ENCODE results near the gene AIDA. TPM values are rescaled to one million over a fixed set of nuclear protein-coding genes. Genes with fewer than 3 reads are reported as not detected.

Gene AIDA
- polyA plus RNA-seq, 1 of the 3 experiments (the other 2 are of a cell fraction) = 20.8 TPM

DNA sequence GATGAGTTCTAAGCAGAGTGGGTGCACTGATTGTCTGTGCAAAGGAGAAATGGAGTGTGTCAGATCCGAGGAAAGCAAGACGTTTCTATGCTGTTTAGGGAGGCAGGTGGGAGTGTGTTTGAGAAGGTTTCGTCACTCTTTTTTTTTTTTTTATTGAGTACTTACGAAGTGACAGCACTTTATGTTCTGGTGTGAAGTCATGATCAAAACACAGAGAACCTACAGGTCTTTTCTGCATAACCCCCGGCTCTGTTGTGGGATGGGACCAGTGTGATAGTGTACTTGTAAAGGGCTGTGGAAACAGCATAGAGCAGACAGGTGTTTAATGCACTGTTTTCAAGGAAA lies 67.7 kb downstream of the AIDA start:
- DNase-seq = no peak
- CTCF ChIA-PET = interaction anchor here (1.7 to 7.1 kb wide), 2 partner anchors 10 to 179 kb away, joined by 12 to 50 read pairs; no protein-coding TSS in a partner anchor

DNA sequence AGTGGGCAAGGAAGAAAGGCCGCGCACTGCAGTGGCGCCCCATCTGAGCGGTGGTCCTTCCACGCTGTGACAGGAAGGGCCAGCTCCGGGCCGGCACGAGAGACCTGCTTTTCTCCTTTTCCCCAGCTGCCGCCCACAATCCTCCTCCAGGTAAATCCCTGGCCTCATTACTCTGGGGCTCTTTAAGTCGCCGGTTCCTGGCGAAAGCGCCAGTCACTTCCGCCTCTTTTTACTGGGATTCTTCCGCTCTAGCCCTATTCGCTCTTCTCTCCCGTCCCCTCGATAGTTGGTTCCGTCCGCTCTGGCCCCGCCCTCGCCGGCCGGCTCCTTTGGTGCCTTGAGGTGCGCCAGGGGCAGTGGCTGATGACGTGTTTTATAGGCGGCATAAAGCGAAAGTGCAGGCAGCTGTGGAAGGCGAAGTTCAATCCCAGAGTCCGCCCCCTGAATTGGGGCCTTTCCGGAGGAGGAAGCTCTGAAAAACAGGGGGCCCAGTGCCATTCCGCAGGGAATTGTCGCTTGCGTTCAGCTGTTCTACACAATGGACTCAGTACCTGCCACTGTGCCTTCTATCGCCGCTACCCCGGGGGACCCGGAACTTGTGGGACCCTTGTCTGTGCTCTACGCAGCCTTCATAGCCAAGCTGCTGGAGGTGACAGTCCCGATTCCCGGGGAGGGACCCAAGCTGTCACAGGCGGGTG lies 68.2 kb downstream of the AIDA start:
- POLR2A ChIA-PET = interaction anchor here (0.6 to 2.5 kb wide), 7 partner anchors 9 to 179 kb away, joined by 3 to 12 read pairs (median 3); partner anchors contain the start of genes AIDA and BROX
- peak overlapping the region; percentile 95 for H2AFZ ChIP-seq (ENCODE audit: low read depth)
- H3K79me2 ChIP-seq (ENCODE audit: insufficient read depth) = peaks cover 26% of the 10 kb centered on the region
- WGBS (ENCODE audit: low lambda C conversion rate) = 3% methylated on average over 39 of the region's 42 CpGs
- H3K4me2 ChIP-seq = peak overlapping the region; percentile 93
- CTCF ChIA-PET = interaction anchor here (0.8 to 7.1 kb wide), 3 partner anchors 10 to 179 kb away, joined by 3 to 50 read pairs (median 12); no protein-coding TSS in a partner anchor
- H3K4me1 ChIP-seq (ENCODE audit: control insufficient read depth in 1 of 2, insufficient read depth in 2 of 2, low read depth in 1 of 2, low read length in 1 of 2) = peaks cover 0 to 9% of the 10 kb centered on the region in 2 experiments; a peak in 3 of 4 replicates
- peak overlapping the region; percentile 89 to 93 for H3K27ac ChIP-seq (ENCODE audit: low read depth in 2 of 2, low read length in 1 of 2)
- H4K20me1 ChIP-seq (ENCODE audit: insufficient read depth) = no peaks in the 10 kb centered on the region
- no peaks in the 10 kb centered on the region for H3K9me2 ChIP-seq
- peaks cover 22% of the 10 kb centered on the region for H3F3A ChIP-seq (replicated peaks; ENCODE audit: insufficient read depth)
- 0 out of 2 replicates have a peak, but pooled peaks cover 4% of the 10 kb centered on the region for H3K9me3 ChIP-seq
- H3K36me3 ChIP-seq (replicated peaks in 1 of 2; ENCODE audit: control insufficient read depth in 1 of 2, insufficient read depth in 2 of 2, low read length in 1 of 2) = peaks cover 15 to 56% of the 10 kb centered on the region in 2 experiments
- H3K9ac ChIP-seq = peak overlapping the region; percentile 86
- peak overlapping the region; percentile 99 for H3K4me3 ChIP-seq (ENCODE audit: low read depth in 2 of 2, low read length in 1 of 2)
- no peaks in the 10 kb centered on the region for H3K27me3 ChIP-seq (ENCODE audit: insufficient read depth)
- DNase-seq = peak; percentile 89
- TF ChIP-seq YY1 (IDR thresholded peaks at IDR 0.05; ENCODE audit: low read depth) (peak; percentile 50; the same call in 1 of the 2 replicates), EP300 (IDR thresholded peaks at IDR 0.05; ENCODE audit: borderline replicate concordance in 1 of 2, low read depth in 1 of 2, low read length in 1 of 2) (peak; percentile 33 to 48; a peak in 2 of 4 replicates), RCOR1 (IDR thresholded peaks at IDR 0.05; ENCODE audit: low read length) (0 out of 2 replicates have a peak, but pooled peaks have one; percentile 31), ELF1 (IDR thresholded peaks at IDR 0.05) (peak; percentile 92), SMC3 (IDR thresholded peaks at IDR 0.05; ENCODE audit: low read depth, low read length) (0 out of 2 replicates have a peak, but pooled peaks have one; percentile 4), RXRA (IDR thresholded peaks at IDR 0.05; ENCODE audit: borderline replicate concordance, low read depth) (no peak), NFIC (IDR thresholded peaks at IDR 0.05; ENCODE audit: borderline replicate concordance) (peak; percentile 22; the same call in 1 of the 2 replicates)
- TF ChIP-seq, protein P1, sequence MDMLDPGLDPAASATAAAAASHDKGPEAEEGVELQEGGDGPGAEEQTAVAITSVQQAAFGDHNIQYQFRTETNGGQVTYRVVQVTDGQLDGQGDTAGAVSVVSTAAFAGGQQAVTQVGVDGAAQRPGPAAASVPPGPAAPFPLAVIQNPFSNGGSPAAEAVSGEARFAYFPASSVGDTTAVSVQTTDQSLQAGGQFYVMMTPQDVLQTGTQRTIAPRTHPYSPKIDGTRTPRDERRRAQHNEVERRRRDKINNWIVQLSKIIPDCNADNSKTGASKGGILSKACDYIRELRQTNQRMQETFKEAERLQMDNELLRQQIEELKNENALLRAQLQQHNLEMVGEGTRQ (IDR thresholded peaks at IDR 0.05; ENCODE audit: borderline replicate concordance, low read depth, low read length) = no peak
- TF ChIP-seq, protein P2, sequence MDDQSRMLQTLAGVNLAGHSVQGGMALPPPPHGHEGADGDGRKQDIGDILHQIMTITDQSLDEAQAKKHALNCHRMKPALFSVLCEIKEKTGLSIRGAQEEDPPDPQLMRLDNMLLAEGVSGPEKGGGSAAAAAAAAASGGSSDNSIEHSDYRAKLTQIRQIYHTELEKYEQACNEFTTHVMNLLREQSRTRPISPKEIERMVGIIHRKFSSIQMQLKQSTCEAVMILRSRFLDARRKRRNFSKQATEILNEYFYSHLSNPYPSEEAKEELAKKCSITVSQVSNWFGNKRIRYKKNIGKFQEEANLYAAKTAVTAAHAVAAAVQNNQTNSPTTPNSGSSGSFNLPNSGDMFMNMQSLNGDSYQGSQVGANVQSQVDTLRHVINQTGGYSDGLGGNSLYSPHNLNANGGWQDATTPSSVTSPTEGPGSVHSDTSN (IDR thresholded peaks at IDR 0.05) = peak; percentile 55
- TF ChIP-seq, protein P3, sequence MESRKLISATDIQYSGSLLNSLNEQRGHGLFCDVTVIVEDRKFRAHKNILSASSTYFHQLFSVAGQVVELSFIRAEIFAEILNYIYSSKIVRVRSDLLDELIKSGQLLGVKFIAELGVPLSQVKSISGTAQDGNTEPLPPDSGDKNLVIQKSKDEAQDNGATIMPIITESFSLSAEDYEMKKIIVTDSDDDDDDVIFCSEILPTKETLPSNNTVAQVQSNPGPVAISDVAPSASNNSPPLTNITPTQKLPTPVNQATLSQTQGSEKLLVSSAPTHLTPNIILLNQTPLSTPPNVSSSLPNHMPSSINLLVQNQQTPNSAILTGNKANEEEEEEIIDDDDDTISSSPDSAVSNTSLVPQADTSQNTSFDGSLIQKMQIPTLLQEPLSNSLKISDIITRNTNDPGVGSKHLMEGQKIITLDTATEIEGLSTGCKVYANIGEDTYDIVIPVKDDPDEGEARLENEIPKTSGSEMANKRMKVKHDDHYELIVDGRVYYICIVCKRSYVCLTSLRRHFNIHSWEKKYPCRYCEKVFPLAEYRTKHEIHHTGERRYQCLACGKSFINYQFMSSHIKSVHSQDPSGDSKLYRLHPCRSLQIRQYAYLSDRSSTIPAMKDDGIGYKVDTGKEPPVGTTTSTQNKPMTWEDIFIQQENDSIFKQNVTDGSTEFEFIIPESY (IDR thresholded peaks at IDR 0.05; ENCODE audit: borderline replicate concordance, low read depth) = no peak

More for the DNA sequence above, 67.7 kb downstream of the AIDA start:
- Histone ChIP-seq H3K9me3 (no peaks in the 10 kb centered on the region), H2AFZ (ENCODE audit: low read depth) (peak overlapping the region; percentile 95), H3K27me3 (ENCODE audit: insufficient read depth) (no peaks in the 10 kb centered on the region), H3F3A (replicated peaks; ENCODE audit: insufficient read depth) (peaks cover 17% of the 10 kb centered on the region), H3K36me3 (replicated peaks in 1 of 2; ENCODE audit: control insufficient read depth in 1 of 2, insufficient read depth in 2 of 2, low read length in 1 of 2) (peaks cover 15 to 54% of the 10 kb centered on the region in 2 experiments), H4K20me1 (ENCODE audit: insufficient read depth) (no peaks in the 10 kb centered on the region), H3K4me1 (ENCODE audit: control insufficient read depth in 1 of 2, insufficient read depth in 2 of 2, low read depth in 1 of 2, low read length in 1 of 2) (peaks cover 0 to 9% of the 10 kb centered on the region in 2 experiments; a peak in 3 of 4 replicates), H3K4me2 (peak overlapping the region; percentile 93), H3K79me2 (ENCODE audit: insufficient read depth) (peaks cover 26% of the 10 kb centered on the region), H3K9ac (peak overlapping the region; percentile 86), H3K4me3 (ENCODE audit: low read depth in 2 of 2, low read length in 1 of 2) (peak overlapping the region; percentile 99), H3K9me2 (no peaks in the 10 kb centered on the region), H3K27ac (ENCODE audit: low read depth in 2 of 2, low read length in 1 of 2) (peak overlapping the region; percentile 89 to 91)
- 0% methylated on average over 5 of the region's 5 CpGs for WGBS (ENCODE audit: low lambda C conversion rate)
- POLR2A ChIA-PET = interaction anchor here (1.3 to 2.5 kb wide), 5 partner anchors 8 to 180 kb away, joined by 3 to 12 read pairs (median 3); partner anchors contain the start of genes AIDA and BROX
- TF ChIP-seq RFX5 (IDR thresholded peaks at IDR 0.05; ENCODE audit: low read length) = no peak
- no peak for TF ChIP-seq YY1 (IDR thresholded peaks at IDR 0.05; ENCODE audit: low read depth)
- TF ChIP-seq, protein P4, sequence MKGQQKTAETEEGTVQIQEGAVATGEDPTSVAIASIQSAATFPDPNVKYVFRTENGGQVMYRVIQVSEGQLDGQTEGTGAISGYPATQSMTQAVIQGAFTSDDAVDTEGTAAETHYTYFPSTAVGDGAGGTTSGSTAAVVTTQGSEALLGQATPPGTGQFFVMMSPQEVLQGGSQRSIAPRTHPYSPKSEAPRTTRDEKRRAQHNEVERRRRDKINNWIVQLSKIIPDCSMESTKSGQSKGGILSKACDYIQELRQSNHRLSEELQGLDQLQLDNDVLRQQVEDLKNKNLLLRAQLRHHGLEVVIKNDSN (IDR thresholded peaks at IDR 0.05; ENCODE audit: borderline replicate concordance, low read depth) = no peak
- TF ChIP-seq FOXM1 (IDR thresholded peaks at IDR 0.05; ENCODE audit: low read depth) = no peak
- TF ChIP-seq FOXJ3 (CRISPR knock-in tag; IDR thresholded peaks at IDR 0.05) = no peak
- no peak for TF ChIP-seq NRF1 (IDR thresholded peaks at IDR 0.05; ENCODE audit: low read depth, low read length)
- TF ChIP-seq, protein P3 (IDR thresholded peaks at IDR 0.05; ENCODE audit: borderline replicate concordance, low read depth) = no peak
- TF ChIP-seq, protein P5, sequence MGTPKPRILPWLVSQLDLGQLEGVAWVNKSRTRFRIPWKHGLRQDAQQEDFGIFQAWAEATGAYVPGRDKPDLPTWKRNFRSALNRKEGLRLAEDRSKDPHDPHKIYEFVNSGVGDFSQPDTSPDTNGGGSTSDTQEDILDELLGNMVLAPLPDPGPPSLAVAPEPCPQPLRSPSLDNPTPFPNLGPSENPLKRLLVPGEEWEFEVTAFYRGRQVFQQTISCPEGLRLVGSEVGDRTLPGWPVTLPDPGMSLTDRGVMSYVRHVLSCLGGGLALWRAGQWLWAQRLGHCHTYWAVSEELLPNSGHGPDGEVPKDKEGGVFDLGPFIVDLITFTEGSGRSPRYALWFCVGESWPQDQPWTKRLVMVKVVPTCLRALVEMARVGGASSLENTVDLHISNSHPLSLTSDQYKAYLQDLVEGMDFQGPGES (IDR thresholded peaks at IDR 0.05; ENCODE audit: low read depth, low read length) = no peak
